Dermis blood vessel endothelial cell (primary cell): ENCODE data around the gene PLSCR3. TPM values are rescaled to one million over a fixed set of nuclear protein-coding genes. Genes with fewer than 3 reads are reported as not detected.

Experiments
- DNase-seq: peaks from one replicate; pipeline ENCODE4 v3.0.0; 2010
- total RNA-seq: library from RNA; depleted of rRNA; stranded (reverse); fragments of >200 nt; gene quantifications from 2 replicates; pipeline ENCODE4 v1.2.3, GENCODE V29; 2014

PLSCR3 gene
- total RNA-seq, 1 donor from 2014 or later, result 21.3 TPM

DNA sequence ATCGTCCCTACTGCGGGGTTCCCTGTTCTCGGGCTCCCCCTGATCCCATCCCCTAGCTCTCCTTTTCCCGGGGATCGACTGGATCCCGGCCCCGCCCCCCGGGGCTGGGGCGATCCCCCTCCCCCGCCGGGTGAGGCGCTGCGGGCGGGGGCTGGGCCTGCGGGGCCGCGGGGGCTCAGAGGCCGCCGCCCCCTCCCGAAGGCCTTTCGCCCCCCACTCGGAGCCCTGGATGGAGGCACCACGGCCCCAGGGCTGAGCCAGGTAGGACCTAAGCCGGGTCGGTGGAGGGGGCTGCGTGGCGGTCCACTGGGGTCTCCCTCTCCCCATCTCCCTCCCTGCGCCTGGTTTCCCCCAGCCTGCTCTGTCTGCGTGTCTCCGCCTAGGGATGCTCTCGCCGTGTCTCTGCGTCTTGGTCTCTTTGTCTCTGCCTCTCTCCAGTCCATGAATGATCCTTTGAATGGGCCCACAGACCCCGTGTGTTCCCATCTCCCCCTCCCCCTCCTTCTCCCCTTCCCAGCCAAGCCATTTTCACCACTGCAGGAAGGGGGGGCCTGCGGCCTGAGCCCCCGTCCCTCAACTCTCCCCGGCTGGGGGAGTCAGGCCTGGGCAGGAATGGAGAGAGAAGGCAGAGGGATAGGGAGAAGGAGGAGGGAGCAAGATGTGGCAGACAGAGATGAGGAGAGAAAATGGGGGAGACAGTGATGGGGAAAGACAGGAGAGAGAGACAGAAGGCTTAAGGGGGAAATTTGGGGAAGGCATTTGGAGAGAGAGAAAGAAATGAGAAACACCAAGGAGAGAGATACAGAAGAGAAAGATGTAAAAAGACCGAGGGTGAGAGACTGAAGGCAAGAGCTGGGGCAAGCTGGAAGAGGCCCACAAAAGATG is 11.3 kb upstream of the PLSCR3 start:
- DNase-seq, result no peak

DNA sequence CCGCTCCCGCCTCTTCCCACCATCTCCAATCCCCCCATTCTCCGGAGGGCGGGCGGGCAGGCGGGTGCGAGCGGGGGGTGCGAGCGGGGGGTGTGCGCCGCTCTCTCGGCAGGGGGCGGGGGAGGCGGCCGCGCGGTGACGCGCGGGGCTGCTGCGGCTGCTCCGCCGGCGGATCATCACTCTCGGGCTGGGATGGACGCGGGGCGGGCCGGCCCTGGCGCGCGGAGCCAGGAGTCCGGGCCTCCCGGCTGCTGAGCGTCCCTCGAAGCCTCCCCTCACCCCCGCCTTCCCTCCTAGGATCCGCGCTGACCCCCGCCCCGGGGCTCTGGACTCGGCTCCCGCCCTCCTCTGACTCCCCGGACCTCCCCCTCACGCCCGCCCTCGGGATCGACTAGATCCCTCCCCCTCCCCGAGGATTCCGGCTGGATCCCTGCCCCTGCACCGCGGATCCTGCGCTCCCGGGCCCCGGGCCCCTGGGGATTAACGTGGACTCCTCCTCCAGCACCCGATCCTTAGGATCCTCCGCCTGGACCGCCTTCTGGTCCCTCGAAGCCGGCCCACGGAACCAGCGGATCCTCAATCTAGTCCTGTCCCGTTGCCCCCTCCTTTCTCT is 10.5 kb upstream of the PLSCR3 start:
- DNase-seq, result peak; percentile 24

DNA sequence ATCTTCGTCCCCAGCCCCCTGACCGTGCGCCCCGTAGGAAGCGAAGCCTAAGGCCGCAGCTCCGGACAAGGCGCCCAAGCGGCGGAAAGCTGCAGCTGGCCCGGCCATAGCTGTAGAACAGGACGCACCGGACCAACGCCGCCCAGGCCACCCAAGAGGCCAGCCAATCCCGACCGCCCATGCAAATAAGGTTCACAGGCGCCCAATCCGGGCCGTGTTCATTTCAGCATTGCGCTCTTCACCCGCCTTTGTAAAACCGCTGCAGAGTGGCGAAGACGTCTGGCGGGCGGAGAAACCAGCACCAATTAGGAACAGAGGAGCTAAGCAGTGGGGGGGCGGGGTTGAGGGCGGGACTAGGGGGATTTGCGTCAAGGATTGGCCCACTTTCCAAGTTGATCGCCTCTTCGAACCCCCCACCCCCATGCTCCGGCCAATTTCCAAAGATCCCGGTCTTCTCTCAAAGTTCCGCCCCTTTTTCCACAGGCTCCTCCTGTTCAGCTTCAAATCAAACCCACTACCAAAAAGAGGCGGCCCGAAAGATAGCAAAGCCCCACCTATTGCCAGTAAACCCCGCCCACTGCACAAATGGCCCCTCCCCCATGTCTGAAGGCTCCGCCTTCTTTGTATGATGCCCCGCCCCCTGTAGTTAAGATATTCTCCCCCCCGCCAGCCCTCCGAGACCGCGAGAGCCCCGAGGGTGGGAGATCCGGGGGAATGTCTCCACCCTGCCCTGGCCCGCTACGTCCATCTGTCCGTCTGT is 9.8 kb upstream of the PLSCR3 start, which contains the start of gene TMEM256:
Gene TMEM256 (minus strand): TSS at position 121 of the 760 bp plus-strand sequence. CDS start 13 bp downstream, at position 108.
- peak; percentile 100 for DNase-seq

DNA sequence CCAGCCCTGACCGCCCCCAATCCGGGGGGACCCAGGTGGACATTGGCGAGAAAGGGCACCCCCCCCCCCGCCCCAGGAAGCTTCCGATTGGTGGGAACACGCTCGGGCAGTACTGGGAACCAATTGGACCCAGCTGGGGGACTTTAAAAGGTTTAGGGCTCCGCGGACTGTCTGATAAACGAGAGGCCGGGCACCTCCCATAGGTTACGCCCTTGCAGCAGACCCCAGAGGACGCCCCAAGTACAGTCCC is 9.3 kb upstream of the PLSCR3 start:
- DNase-seq, result no peak

DNA sequence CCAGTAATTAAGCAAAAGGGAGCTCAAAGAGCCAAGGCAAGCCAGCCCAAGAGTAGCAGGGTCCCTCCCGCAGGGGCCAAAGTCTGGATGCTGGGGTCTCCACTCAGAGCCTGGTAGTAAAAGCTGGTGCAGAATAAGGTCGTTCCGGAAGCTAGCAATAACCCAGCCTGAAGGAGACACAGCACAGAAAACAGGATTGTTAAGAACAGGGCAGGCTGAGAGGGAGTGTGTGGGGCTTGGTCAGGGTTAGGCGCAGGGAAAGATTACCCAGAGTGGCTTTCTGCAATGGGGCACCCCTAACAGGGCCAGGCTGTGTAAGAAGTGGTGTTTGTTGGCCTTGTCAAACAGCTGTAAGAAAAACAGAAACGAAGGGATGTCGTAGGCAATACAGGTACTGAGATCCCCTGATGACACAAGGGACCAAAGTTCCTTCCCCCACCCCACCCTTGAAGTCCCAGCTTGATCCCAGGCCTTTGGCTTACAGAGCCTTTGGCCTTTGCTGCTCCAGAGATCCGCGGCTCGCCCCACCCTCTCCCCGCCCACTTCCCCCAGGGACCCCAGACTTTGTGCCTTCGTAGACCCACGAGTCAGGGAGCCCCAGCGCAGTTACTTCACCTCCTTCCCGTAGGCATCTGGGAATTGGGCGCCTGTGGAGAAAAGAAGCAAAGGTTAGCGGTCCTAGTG is 8.9 kb upstream of the PLSCR3 start:
- no peak for DNase-seq

DNA sequence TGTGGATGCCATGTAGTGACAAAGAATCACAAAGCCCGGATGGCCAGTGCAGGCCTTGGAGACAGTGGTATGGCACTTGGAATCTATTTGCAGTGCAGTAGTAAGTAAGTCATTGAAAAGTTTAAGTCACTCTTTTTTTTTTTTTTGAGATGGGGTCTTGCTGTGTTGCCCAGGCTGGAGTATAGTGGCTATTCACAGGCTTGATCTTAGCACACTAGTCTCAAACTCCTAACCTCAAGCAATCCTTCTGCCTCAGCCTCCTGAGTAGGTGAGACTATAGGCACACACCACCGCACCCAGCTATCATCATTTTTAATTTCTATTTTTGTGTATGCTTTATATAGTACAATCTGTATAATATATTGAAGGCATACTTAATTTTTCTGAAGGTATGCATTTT is 4.3 kb upstream of the PLSCR3 start:
- no peak for DNase-seq

DNA sequence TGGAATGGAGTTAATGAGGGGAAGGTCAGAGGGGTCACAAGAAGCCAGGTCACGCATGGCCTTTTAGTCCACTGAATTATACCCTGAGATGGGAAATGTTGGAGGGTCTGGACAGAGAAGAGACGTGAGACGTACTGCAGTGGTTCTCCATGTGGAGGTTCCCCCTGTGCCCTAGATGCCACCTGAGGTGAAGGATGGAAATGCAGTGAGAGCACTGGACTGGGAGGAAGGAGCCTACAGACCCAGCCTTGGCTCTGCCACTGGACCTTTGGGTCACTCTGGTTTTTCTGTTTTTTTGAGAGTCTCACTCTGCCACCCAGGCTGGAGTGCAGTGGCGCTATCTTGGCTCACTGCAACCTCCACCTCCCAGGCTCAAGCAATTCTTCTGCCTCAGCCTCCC is 1.8 kb upstream of the PLSCR3 start:
- no peak for DNase-seq

DNA sequence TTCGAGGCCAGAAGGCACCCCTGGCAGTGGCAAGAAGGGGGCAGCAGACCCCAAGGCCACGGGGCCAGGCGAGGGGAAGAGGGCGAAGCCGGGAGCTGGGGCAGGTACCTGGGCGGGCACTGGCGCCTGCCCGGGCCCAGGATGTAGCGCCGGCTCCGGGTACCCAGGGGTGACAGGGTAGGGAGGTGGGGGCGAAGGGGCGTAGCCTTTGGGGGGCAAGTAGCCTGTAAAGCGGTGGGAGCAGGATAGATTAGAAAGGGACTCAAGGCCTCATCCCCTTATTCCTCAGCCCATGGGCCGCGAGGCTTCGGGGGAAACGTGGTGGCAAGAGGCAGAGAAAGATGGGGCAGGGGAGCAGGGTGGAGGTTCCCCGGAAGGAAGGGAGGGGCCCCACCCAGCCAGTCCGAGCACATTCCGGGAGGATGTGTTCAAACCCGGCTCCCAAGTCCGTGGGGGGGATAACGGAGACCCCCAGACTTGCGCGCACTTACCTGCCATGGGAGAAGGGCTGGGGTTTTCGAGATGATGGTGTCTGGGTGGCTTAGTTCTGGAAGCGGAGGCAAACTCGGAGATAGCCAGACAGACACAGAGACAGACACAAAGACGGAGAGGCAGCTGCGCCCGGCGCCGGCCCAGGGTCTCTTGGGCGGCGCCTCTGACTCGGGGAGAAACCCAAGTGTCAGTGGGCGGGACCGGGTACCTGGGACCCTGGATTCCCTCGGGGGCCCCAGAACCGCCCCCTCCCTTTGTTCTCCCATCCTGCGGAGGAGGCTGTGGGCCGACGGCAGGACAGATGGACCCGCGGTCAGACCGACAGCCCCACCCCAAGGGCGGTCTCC is 493 bp downstream of the PLSCR3 start:
- peak; percentile 30 for DNase-seq

DNA sequence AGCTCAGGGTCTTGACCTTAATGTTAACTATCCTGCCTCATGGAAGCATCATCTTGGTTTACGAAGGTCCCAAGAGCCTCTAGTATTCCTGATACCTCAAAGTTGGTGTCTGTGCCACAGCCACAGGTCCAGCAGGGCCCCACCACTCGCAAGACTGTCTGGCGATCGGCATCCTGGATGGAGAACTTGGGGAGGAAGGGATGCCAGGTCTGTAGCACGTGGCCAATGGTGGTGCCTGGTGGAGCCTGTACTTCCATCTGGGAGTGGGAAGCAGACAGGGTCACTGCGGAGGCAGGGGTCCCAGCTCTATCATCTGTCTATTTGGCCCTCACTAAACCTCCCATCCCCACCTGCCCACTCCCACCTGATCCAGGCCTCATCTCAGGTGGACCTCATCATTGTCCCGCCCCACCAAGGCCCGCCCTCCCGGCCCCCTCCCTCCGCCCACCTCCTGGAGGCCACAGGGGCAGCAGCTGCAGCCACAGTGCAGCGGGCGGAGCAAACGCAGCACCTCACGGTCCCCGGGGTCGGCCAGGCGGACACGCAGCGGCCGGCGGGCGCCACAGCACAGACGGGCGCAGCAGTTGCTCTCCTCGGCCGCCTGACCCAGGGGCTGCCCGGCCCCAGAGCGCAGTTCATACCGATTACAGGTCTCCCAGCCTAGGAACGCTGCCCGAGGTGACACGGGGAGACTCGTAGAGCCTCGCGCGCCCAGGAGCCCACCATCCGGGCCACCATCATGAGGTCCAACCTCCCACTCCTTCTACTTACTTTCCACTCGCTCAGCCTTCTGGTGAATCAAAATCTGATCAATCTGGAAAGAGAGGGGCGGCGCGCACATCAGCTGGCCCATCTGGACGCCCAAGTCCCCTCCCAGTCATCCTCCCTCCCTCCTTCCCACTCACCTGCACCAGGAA is 1.4 kb downstream of the PLSCR3 start:
- DNase-seq, result no peak

DNA sequence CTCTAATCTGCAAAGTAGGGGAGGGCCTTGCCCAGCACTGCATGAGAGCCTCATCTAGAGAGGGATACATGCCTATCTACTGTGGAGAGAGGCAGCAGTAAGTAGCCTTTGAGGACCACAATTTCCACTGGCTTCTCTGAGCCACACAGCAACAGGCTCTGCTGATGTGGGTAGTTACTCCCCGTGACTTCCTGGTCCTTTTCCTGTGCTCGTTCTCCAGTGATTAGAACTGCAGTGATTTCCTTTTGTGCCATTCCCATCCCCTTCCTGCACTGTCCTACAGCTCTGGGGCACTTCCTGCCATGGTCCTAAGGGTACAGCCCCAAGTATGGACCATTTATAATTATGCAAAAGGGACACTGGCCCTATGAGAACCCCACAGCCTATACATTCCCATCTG is 3.0 kb downstream of the PLSCR3 start:
- DNase-seq, result peak; percentile 54

DNA sequence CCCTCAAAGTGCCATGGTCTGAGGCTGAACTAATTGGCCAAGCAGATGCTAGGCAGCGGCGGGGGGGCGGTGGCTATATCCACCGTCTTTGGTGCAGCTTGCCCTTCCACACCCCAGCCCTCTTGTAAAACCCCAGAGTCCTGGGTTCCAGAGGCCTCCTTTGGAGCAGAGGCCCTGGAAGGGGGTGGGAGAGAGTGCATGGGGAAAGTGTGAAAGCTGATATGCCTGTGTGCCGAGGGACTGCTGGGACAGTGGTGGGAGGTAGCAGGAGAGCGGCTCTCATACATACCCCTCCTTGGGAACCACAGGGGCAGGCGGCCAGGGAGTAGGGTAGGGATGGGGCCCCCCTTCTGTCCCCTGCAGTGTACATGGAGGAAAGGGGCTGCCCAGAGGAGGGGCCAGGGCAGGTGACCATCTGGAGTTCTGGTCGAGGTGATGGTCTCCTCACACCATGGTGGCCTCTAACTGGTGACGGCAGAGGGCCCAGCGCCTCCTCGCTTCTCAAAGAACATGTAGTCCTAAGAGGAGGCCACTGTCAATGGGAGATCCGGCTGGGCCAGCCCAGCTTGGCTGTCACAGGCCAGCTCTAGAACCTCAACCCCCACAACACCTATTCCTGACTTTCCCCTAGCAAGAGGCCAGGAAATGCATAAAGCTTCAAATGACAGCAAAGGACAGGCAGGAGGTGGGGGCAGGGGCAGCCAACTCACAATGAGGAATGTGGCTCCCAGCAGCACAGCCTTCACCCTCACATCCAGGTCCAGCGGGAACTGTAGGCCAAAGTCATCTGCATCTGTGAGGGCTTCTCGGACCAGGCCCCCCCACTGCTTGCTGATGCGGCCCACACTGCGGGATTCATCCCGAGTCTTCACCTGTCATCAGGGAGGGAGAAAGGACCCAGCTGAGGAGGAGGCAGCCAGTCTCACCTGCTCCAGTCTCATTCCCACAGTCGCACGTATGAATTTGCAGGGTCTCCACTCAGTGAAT is 4.1 kb downstream of the PLSCR3 start:
- DNase-seq, result no peak

DNA sequence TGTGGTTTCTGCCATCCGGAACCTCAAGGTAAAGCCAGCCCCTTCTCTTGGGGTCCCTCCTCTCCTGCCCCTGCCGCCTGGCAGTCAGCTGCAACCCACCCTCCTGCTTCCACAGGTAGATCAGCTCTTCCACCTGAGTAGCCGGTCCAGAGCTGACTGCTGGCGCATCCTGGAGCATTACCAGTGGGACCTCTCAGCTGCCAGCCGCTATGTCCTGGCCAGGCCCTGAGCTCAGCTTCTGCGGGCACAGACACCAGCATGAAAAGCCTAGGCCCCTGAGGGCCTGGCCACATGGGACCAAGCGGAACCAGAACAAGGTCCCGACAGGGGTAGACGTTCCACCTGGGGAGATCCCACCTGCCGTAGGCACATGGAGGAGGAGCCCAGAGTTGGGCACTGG is 5.5 kb downstream of the PLSCR3 start:
- no peak for DNase-seq

DNA sequence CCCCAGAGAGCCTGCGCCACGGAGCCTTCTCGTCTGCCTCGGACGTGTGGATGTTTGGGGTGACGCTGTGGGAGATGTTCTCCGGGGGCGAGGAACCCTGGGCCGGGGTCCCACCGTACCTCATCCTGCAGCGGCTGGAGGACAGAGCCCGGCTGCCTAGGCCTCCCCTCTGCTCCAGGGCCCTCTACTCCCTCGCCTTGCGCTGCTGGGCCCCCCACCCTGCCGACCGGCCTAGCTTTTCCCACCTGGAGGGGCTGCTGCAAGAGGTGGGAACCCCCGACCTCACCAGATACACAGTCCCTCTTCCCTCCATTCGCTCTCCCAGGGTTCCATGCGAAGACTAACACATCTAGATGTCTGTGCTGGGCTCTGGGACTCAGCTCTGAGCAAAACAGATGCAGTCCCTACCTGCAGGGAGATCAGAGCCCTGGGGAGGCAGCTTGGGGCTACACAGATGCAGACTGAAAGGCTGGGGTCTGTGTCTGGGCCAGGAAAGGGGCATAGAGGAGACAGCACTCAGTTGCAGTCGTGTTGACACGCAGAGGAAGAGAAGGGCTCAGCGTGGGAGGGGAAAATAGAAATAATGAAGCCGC is 9.7 kb downstream of the PLSCR3 start:
- DNase-seq, result no peak

DNA sequence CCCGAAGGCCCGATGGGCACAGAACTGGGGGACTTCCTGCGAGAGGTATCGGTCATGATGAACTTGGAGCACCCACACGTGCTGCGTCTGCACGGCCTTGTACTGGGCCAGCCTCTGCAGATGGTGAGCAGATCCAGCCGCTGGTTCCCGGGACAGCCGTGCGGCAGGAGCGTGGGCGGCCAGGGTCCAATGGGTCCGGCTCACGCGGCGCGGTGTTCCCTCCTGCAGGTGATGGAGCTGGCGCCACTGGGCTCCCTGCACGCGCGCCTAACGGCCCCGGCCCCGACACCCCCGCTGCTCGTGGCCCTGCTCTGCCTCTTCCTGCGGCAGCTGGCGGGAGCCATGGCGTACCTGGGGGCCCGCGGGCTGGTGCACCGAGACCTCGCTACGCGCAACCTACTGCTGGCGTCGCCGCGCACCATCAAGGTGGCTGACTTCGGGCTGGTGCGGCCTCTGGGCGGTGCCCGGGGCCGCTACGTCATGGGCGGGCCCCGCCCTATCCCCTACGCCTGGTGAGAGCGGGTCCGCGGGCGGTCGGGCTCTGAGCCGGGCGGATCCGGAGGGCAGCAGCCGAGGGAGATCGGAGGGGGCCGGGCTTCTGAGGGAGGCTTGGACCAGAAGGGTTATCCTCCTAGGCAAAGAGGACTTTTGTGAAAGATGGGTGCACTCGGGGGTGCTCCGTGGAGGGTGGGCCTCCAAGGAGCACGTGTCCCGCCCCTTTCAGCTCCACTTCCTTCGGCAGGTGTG is 10.4 kb downstream of the PLSCR3 start:
- peak; percentile 45 for DNase-seq

DNA sequence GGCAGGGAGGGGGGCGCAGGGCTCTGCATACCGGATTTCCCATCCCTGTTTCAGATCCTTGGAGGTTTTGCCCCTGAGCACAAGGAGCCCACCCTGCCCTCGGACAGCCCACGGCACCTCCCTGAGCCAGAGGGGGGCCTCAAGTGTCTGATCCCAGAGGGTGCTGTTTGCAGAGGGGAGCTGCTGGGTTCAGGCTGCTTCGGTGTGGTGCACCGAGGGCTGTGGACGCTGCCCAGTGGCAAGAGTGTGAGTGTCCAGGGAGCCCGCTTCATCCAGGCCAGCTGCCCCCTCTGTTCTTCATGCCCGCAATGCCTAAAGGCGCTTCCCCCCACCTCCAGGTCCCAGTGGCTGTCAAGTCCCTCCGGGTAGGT is 11.0 kb downstream of the PLSCR3 start:
- no peak for DNase-seq

DNA sequence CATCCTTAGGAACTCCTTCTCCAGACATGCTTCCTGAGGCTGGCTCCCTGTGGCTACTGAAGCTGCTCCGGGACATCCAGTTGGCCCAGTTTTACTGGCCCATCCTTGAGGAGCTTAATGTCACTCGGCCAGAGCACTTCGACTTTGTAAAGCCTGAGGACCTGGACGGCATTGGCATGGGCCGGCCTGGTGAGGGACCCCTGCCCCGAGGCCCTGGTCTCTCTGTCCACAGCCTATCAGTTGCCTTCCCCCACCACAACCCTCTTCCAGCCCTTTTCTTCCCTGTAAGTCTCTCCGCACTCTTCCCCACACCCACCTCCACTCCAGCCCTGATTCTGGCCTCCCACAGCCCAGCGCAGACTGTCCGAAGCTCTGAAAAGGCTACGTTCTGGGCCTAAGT is 11.4 kb downstream of the PLSCR3 start:
- DNase-seq, result no peak

DNA sequence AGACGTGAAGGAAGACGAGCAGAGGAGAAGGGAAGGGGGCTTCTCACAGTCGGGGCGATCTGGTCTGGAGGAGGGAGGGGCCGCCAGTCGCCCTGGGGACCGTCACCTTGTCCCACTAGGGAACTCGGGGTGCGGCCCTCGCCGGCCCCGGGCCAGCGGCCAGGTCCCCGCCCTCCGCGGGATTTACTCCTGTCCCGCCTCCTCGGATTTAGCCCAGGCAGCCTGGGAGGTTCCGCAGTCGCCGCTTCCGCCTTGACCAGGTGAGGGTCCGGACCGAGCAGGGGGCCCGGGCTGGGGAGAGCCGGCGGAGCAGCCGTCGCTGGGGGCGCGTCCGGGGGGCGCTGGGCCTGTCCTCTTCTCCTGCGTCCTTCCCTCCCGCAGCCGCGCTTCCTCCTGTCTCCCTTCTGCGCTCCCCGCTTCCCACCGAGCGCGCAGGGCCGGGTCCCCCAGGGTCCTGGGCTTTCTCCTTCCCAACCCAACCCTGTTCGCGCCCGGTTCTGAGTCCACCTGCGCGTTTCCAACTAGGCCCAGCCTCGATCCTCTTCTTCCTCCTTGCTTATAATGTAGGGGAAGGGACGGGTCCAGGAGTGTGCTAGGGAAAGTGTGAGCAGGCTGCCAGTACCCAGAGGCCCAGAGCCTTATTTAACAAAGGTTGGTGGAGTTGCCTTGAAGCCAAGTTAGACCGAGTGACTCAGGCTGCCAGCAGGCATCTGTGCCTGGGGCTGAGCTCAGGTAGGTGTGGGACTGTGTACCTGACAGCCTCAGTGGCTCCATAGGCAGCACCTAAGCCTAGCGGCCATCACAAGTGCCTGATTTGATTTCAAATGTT is 13.3 kb downstream of the PLSCR3 start, which contains the start of gene TNK1:
Gene TNK1 (plus strand): TSS at position 235 of the 829 bp plus-strand sequence. CDS start 1,838 bp downstream, outside the sequence.
- DNase-seq, result no peak

DNA sequence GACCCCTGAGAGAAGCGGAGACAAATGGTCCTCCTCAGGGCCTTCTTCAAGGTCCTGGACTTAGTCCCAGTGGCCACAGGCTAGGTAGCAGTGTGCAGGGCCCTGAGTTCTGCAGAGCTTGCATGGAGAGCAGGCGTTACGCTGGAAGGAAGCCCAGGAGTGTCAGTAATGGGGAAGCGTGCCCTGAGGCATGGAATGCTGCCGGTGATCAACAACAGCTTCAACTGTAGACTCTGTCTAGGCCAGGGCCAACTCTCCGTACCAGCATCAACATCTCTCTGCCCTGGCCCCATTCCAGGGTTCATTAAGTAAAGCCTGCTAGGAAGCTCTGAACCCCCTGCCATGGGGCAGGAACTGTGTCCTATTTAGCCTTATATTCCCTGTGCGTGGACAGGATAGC is 14.0 kb downstream of the PLSCR3 start:
- no peak for DNase-seq
